Skeletal muscle satellite cell (primary cell): ENCODE results near the gene PLCD3.
A peak's percentile ranks its signal among the peaks of the same experiment; 100 is the strongest.

Experiments
- H3K27me3 ChIP-seq: 2 replicates; pipeline ENCODE4 v1.7.0; 2013; ENCODE audit warnings: low read length; ENCODE audit not compliant: control insufficient read depth, insufficient read depth
- H3K36me3 ChIP-seq: 2 replicates; pipeline ENCODE4 v1.7.0; 2013; ENCODE audit warnings: mild to moderate bottlenecking, control low read depth, low read length; ENCODE audit not compliant: insufficient read depth
- H3K4me1 ChIP-seq: 2 replicates; pipeline ENCODE4 v1.7.0; 2013; ENCODE audit warnings: low read length; ENCODE audit not compliant: control insufficient read depth, insufficient read depth
- H3K4me2 ChIP-seq: 2 replicates; pipeline ENCODE4 v1.7.0; 2013; ENCODE audit warnings: mild to moderate bottlenecking, low read length
- H3K4me3 ChIP-seq: 2 replicates; pipeline ENCODE4 v1.7.0; 2013; ENCODE audit warnings: low read length
- H3K9ac ChIP-seq: 2 replicates; pipeline ENCODE4 v1.7.0; 2013; ENCODE audit warnings: mild to moderate bottlenecking, low read depth, low read length, moderate library complexity
- H3K9me3 ChIP-seq: replicated peaks from 2 replicates; pipeline ENCODE4 v1.7.0; 2013; ENCODE audit warnings: mild to moderate bottlenecking, control low read depth, low read length

Gene PLCD3

GRCh38 chr17:45162025-45162687 lies 29.8 kb upstream of the PLCD3 start:
- Histone ChIP-seq H3K4me2 (peak overlapping the region; percentile 75), H3K9ac (no peak overlapping the region), H3K9me3 (no peaks in the 10 kb centered on the region), H3K4me1 (peaks cover 42% of the 10 kb centered on the region), H3K36me3 (no peaks in the 10 kb centered on the region), H3K27me3 (no peaks in the 10 kb centered on the region), H3K4me3 (peak overlapping the region; percentile 57)

DNA sequence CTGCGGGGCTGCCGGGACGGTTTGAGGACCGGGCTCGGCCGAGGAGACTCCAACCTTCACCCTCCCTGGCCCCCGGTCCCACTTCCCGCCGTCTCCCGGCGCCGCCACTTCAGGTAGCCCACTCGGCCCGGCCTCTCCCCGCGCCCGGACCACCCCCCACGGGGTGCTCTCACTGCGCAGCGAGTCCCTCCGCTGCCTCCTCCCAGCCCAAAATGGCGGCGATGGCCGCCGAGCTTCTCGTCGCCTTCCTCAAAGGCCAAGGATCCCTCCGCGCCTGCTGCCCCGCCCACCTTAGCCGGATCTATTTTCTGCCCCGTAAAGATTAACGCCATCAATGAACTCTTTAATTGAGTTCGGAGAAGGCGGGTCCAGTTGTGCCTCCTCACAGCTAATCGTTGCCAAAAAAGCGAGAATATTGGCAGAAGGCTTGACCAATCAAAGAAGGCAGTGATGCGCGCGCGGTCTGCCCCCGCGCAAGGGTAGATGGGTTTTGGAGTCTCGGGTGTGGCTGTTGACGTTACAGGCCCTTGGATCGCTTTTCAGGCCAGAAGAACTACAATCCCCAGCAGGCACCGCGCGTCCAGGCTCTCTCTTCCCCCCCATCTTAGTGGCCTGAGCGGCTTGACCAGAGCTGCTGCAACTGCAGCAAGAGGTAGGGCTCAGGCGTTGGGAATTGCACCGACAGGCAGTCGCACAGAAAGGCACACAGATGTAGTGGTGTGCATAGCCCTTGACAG lies 29.1 kb upstream of the PLCD3 start, which contains the start of gene HEXIM2:
Gene HEXIM2 (plus strand): TSS at position 588 of the 737 bp plus-strand sequence. CDS start 919 bp downstream, outside the sequence.
- Histone ChIP-seq H3K4me2 (peak within 1 kb of the TSS; percentile 93), H3K4me1 (peaks cover 42% of the 10 kb centered on the region), H3K9ac (peak within 1 kb of the TSS; percentile 99), H3K4me3 (peak within 1 kb of the TSS; percentile 96), H3K9me3 (no peaks in the 10 kb centered on the region), H3K27me3 (no peaks in the 10 kb centered on the region), H3K36me3 (no peaks in the 10 kb centered on the region)

DNA sequence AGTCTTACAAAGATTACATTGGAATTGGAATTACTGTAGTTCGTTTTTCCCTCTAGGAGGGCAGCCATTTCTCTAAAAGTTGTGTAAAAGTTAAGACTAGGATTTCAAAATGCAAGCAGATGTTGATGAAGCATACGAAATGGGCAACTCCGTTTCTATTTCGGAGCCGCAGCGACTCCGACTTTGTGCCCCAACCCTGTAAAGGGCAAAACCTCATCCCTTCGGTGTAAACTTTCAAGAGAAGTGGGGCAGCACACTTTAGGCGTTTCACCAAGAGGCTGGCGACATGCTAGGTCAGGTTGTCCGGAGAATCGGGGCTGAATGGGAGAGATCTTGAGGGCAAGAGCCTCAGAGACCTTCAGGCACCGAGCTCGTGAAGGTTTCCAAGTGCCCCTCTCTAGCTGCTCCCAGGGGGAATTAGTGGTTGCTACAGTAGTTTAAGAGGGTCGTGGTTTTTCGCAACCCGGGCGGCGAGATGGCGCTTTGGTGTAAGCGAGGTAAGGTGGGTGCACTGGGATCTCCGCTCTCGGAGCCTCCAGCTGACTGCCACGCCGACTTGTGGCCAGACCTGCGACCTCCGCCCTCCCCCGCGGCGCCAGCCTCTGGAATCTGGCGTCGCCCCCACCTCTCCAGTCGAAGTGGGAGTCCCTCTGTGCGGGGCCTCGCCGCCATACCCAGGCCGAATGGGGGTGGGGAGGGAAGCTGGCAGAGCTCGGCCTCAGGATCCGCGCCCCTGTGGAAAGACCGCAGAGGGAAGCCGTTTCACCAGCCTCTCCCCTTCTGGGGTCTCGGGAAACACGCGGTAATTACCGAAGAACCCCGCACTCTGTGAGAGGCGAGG lies 28.4 kb upstream of the PLCD3 start:
- peak overlapping the region; percentile 96 for H3K4me3 ChIP-seq
- peak overlapping the region; percentile 93 for H3K4me2 ChIP-seq
- no peaks in the 10 kb centered on the region for H3K9me3 ChIP-seq
- peak overlapping the region; percentile 99 for H3K9ac ChIP-seq
- H3K36me3 ChIP-seq = no peaks in the 10 kb centered on the region
- H3K4me1 ChIP-seq = peaks cover 42% of the 10 kb centered on the region
- no peaks in the 10 kb centered on the region for H3K27me3 ChIP-seq

DNA sequence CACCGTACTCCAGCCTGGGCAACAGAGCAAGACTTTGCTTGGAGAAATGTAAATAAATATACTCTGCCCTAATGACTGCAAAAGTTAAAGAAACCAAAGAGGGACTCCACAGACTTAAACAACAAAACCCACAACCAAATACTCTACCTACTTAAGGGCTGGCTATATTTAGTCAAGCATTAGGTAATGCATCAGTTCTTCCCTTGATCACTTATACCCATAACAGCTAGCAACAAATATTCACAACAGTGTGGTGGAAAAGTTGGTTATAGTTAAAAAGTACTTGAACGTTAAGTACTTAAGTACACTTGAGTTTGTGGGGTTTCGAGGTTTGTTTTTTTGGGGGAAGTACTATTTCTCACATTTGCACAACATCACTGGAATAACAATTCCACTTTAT lies 23.9 kb upstream of the PLCD3 start:
- H3K4me1 ChIP-seq = peaks cover 31% of the 10 kb centered on the region

GRCh38 chr17:45155483-45155882 lies 23.2 kb upstream of the PLCD3 start:
- H3K9me3 ChIP-seq = no peaks in the 10 kb centered on the region
- H3K36me3 ChIP-seq = no peaks in the 10 kb centered on the region
- peaks cover 31% of the 10 kb centered on the region for H3K4me1 ChIP-seq
- no peak overlapping the region for H3K4me3 ChIP-seq
- no peaks in the 10 kb centered on the region for H3K27me3 ChIP-seq
- no peak overlapping the region for H3K9ac ChIP-seq
- no peak overlapping the region for H3K4me2 ChIP-seq

More for the DNA sequence above, 23.9 kb upstream of the PLCD3 start:
- H3K36me3 ChIP-seq = no peaks in the 10 kb centered on the region
- H3K4me3 ChIP-seq = no peak overlapping the region
- no peaks in the 10 kb centered on the region for H3K9me3 ChIP-seq
- H3K9ac ChIP-seq = no peak overlapping the region
- no peaks in the 10 kb centered on the region for H3K27me3 ChIP-seq
- H3K4me2 ChIP-seq = no peak overlapping the region

- no peaks in the 10 kb centered on the region for H3K27me3 ChIP-seq
- H3K9me3 ChIP-seq = no peaks in the 10 kb centered on the region
- peaks cover 29% of the 10 kb centered on the region for H3K4me1 ChIP-seq
- no peak overlapping the region for H3K9ac ChIP-seq
- no peak overlapping the region for H3K4me2 ChIP-seq
- H3K4me3 ChIP-seq = no peak overlapping the region
- no peaks in the 10 kb centered on the region for H3K36me3 ChIP-seq
Observed at GRCh38 chr17:45155029-45155428, 22.7 kb upstream of the PLCD3 start.

GRCh38 chr17:45150911-45151809 lies 18.8 kb upstream of the PLCD3 start:
- H3K36me3 ChIP-seq = peaks cover 5% of the 10 kb centered on the region
- peak overlapping the region; percentile 94 for H3K9ac ChIP-seq
- peak overlapping the region; percentile 95 for H3K4me2 ChIP-seq
- no peaks in the 10 kb centered on the region for H3K9me3 ChIP-seq
- no peaks in the 10 kb centered on the region for H3K27me3 ChIP-seq
- peak overlapping the region; percentile 90 for H3K4me3 ChIP-seq
- peaks cover 18% of the 10 kb centered on the region for H3K4me1 ChIP-seq

DNA sequence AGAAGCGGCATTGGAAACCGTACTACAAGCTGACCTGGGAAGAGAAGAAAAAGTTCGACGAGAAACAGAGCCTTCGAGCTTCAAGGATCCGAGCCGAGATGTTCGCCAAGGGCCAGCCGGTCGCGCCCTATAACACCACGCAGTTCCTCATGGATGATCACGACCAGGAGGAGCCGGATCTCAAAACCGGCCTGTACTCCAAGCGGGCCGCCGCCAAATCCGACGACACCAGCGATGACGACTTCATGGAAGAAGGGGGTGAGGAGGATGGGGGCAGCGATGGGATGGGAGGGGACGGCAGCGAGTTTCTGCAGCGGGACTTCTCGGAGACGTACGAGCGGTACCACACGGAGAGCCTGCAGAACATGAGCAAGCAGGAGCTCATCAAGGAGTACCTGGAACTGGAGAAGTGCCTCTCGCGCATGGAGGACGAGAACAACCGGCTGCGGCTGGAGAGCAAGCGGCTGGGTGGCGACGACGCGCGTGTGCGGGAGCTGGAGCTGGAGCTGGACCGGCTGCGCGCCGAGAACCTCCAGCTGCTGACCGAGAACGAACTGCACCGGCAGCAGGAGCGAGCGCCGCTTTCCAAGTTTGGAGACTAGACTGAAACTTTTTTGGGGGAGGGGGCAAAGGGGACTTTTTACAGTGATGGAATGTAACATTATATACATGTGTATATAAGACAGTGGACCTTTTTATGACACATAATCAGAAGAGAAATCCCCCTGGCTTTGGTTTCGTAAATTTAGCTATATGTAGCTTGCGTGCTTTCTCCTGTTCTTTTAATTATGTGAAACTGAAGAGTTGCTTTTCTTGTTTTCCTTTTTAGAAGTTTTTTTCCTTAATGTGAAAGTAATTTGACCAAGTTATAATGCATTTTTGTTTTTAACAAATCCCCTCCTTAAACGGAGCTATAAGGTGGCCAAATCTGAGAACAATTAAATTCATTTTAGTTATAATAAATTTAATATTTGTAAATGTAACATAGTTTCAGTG lies 17.7 kb upstream of the PLCD3 start:
- peaks cover 21% of the 10 kb centered on the region for H3K4me1 ChIP-seq
- H3K4me3 ChIP-seq = peak overlapping the region; percentile 90
- no peaks in the 10 kb centered on the region for H3K27me3 ChIP-seq
- peak overlapping the region; percentile 94 for H3K9ac ChIP-seq
- H3K36me3 ChIP-seq = peaks cover 5% of the 10 kb centered on the region
- no peaks in the 10 kb centered on the region for H3K9me3 ChIP-seq
- H3K4me2 ChIP-seq = peak overlapping the region; percentile 95

DNA sequence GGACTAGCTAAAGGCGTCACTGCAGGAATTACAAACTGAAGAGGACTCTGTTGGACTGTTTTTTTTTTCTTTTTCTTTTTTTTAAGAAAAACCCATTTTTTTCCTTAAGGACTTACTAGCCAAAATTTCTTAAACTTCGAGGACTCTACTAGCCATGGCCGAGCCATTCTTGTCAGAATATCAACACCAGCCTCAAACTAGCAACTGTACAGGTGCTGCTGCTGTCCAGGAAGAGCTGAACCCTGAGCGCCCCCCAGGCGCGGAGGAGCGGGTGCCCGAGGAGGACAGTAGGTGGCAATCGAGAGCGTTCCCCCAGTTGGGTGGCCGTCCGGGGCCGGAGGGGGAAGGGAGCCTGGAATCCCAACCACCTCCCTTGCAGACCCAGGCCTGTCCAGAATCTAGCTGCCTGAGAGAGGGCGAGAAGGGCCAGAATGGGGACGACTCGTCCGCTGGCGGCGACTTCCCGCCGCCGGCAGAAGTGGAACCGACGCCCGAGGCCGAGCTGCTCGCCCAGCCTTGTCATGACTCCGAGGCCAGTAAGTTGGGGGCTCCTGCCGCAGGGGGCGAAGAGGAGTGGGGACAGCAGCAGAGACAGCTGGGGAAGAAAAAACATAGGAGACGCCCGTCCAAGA lies 16.8 kb upstream of the PLCD3 start:
- H3K4me1 ChIP-seq = peaks cover 29% of the 10 kb centered on the region
- peak overlapping the region; percentile 94 for H3K9ac ChIP-seq
- no peaks in the 10 kb centered on the region for H3K9me3 ChIP-seq
- peaks cover 5% of the 10 kb centered on the region for H3K36me3 ChIP-seq
- H3K27me3 ChIP-seq = no peaks in the 10 kb centered on the region
- peak overlapping the region; percentile 90 for H3K4me3 ChIP-seq
- peak overlapping the region; percentile 95 for H3K4me2 ChIP-seq
